ENCODE measurements around the gene GNAQ.

GRCh38 chr9:77719321-77719720 is 312.3 kb downstream of the GNAQ start:
- TF ChIP-seq, protein P1, sequence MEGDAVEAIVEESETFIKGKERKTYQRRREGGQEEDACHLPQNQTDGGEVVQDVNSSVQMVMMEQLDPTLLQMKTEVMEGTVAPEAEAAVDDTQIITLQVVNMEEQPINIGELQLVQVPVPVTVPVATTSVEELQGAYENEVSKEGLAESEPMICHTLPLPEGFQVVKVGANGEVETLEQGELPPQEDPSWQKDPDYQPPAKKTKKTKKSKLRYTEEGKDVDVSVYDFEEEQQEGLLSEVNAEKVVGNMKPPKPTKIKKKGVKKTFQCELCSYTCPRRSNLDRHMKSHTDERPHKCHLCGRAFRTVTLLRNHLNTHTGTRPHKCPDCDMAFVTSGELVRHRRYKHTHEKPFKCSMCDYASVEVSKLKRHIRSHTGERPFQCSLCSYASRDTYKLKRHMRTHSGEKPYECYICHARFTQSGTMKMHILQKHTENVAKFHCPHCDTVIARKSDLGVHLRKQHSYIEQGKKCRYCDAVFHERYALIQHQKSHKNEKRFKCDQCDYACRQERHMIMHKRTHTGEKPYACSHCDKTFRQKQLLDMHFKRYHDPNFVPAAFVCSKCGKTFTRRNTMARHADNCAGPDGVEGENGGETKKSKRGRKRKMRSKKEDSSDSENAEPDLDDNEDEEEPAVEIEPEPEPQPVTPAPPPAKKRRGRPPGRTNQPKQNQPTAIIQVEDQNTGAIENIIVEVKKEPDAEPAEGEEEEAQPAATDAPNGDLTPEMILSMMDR (conservative IDR thresholded peaks at IDR 0.05; ENCODE audit: low read depth, low read length): no peak
- TF ChIP-seq RCOR1 (IDR thresholded peaks at IDR 0.05; ENCODE audit: insufficient replicate concordance, low read length) (no peak), ELK1 (IDR thresholded peaks at IDR 0.05; ENCODE audit: borderline replicate concordance, low read depth, low read length) (no peak), MXI1 (IDR thresholded peaks at IDR 0.05; ENCODE audit: borderline replicate concordance, low read depth, low read length) (no peak), MAFK (IDR thresholded peaks at IDR 0.05; ENCODE audit: low read depth, low read length) (no peak)

All from IMR-90 (cell line).